HG02884 (cell line): ENCODE measurements around the gene MLLT10.
"Not testable (repeated sequence)": the region's sequence is repeated elsewhere in the genome, so short reads cannot be mapped to it uniquely, and the experiment has no call there.

Experiments
- ATAC-seq: cut with Tn5 transposase; IDR thresholded peaks from one replicate; pipeline ENCODE4 v1.9.1; 2021; ENCODE audit warnings: mild to moderate bottlenecking, moderate library complexity; ENCODE audit not compliant: unreplicated experiment

MLLT10 gene

GRCh38 chr10:21692916-21693315 lies 158.9 kb downstream of the MLLT10 start:
- no peak for ATAC-seq

DNA sequence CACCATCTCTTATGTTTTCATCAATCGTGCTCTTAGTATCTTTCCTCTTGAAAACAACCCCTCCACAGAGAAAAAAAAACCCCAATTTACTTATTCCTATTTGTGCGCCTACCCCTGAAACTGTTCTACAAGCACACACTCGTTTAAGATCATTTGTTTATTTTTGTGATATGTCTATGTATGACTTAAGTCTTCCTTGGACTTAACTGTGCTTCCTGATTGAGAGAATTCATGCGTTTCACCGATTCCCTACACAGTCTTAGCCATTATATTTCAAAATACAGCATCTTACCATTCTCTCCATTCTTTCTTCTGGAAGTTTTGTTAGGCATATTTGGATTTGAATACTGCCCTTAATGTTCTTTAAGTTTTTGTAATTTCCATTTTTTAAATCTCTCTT lies 159.4 kb downstream of the MLLT10 start:
- no peak for ATAC-seq

GRCh38 chr10:21694631-21695030 lies 160.6 kb downstream of the MLLT10 start:
- ATAC-seq = no peak

GRCh38 chr10:21696302-21696701 lies 162.3 kb downstream of the MLLT10 start:
- ATAC-seq = no peak

GRCh38 chr10:21699575-21699974 lies 165.5 kb downstream of the MLLT10 start:
- ATAC-seq = no peak

GRCh38 chr10:21700474-21700873 lies 166.4 kb downstream of the MLLT10 start:
- no peak for ATAC-seq

- ATAC-seq = peak; percentile 67
Measured at GRCh38 chr10:21702633-21703111, 168.6 kb downstream of the MLLT10 start.

DNA sequence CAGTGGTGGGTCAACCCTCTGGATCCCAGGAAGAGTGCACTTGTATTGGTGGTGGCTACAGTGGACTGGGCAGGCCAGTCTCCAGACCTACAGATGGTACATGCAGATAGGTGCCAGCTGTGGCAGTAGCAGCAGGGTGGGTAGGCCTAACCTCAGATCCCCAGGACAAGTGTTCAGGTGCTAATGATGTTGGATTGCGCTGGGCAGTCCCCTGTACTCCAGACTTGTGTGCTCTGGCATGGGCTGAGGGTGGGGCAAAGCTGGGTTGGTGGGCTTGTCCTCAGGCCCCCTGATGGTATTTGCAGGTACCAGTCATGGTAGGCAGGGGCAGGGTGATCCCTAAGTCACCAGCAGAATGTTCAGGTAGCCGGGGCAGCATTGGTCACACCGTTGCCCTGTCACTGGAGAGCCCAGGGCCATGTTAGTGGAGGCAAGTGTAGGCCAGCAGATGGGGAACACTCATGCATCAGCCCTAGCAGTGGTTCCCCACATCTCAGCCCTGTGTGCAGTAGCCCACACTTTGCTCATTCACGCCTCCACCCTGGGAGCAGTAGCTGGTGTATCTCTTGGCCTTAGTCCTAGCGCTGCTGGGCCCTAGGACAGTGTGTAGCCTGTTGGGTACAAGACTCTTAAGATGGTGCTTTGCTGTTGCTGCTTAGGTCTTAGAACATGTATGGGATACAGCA lies 171.3 kb downstream of the MLLT10 start:
- ATAC-seq = no peak

- ATAC-seq = no peak
Measured at GRCh38 chr10:21705828-21706176, 171.8 kb downstream of the MLLT10 start.

- ATAC-seq = no peak
Measured at GRCh38 chr10:21707498-21707897, 173.5 kb downstream of the MLLT10 start.

DNA sequence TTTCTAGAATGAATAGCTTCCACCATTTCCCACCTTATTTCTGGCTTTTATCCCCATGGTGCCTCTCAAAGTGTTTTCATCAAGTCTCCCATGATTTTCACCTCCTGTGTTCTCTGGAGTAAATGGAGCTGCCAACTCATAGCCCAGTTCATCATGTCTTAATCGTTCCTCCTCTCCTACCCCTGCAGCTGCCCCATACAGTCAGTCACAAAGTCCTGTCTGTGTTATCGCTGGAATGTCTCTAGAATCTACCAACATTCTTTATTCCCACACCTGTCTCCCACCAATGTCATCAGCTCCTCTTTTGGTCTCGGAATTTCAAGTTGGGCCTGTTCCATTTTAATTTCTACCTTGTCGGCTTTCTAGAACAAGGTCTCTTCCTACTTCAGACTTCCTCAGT lies 178.9 kb downstream of the MLLT10 start:
- no peak for ATAC-seq

GRCh38 chr10:21715531-21716195 lies 181.6 kb downstream of the MLLT10 start:
- ATAC-seq = no peak

- ATAC-seq = not testable (repeated sequence)
Measured at GRCh38 chr10:21717437-21718054, 183.5 kb downstream of the MLLT10 start.

DNA sequence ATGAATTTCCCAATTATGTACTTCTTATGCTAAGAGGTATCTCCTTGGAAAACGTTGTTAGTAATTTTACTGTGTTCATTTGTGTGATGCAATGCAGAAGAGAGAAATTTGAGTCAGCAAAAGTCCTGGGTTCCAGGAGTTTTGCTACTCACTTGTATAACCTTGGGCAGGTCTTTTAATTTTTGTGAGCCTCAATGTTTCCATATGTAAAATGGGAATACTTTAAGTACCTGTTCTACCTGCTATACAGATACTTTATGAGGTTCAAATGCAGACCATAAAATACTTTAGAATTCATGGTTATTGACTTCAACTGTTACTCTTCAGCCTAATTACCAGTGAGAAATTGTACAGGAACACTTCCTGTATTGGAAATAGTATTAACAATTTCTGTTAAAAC lies 185.5 kb downstream of the MLLT10 start:
- no peak for ATAC-seq

- ATAC-seq = peak; percentile 45
Measured at GRCh38 chr10:21720090-21720489, 186.1 kb downstream of the MLLT10 start.

- ATAC-seq = no peak
Measured at GRCh38 chr10:21721000-21721665, 187.1 kb downstream of the MLLT10 start.

DNA sequence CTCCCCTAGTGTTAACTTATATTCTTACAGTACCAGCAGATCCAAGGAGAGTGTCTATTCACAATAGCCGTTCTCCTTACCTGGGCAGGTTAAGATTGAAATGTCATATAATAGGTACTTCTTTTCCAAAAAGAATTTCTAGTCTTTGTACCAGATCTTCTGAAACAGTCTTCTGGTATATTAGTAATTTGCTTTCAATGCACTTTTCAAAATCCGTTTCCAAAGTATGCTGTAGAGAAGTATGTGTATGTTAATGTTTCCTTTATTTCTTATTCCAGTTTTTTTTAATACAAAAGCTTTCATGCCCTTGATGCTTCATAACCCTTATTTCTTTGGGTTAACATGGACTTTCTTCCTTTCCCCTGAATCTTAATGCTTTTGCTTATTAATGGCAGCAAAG lies 188.2 kb downstream of the MLLT10 start:
- ATAC-seq = no peak

DNA sequence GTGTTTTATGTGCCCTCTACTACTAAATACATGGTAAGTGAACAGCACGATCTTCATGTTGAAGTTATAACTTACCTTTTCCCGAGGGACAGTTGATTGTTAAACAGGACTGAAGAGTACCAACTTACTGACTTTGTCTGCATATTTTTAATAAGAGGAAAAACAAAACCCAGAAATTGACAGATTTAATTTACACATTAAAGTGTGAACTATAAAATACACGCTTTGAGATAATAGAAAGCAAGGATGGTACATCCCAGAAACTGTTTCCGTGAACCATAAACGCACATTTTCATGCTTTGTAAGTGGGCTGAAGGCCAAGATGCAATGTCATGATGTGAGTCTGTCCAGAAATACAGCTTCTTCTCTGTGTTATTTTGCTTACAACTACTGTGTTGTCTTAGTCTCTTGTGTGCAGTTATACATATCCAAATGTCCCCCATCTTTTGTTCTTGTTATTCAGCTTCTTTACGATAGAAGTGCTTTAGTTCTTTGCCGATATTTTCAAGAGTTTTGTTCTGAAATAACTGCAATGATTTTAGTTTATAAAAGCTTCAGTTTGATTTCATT lies 190.1 kb downstream of the MLLT10 start:
- ATAC-seq = no peak

DNA sequence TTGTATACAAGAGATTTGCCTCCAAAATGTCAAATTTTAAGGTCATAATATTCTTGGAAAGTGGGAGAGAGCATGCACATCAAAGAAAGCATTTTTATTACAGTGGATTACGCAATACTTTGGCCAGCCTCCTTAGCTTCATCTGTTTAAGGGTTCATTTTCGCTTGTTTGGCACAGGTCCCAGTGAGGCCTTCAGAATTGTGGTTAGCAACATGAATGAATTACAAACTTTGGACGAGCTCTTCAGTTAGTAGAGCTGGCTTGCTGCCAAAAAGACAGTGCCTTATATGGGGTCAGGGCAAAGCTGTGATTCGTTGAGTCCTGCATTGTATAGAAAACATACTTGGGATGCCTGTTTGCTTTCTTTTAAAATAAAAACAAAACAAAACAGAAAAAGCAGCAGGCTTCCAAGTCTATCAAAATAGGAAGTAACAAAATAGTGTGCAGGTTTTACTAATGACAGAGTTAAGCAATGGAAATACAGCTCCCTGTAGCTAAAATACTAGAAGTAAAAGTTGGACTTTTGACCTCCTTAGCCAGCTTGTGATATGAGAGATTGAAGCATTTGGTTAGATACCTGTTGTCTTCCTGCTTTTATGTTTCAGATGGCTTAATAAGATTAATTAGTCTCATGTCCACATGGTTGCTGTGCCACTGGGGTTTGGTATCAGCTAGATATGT lies 190.8 kb downstream of the MLLT10 start:
- peak; percentile 85 for ATAC-seq

- no peak for ATAC-seq
Measured at GRCh38 chr10:21726601-21727225, 192.7 kb downstream of the MLLT10 start.
